HG03521 (cell line): ENCODE measurements around the gene TPX2.

Experiments
- ATAC-seq: cut with Tn5 transposase; IDR thresholded peaks from one replicate; pipeline ENCODE4 v1.9.1; 2021; ENCODE audit warnings: mild to moderate bottlenecking, moderate library complexity; ENCODE audit not compliant: unreplicated experiment

The TPX2 gene

GRCh38 chr20:31829731-31830130 is 90.6 kb downstream of the TPX2 start:
- no peak for ATAC-seq

- no peak for ATAC-seq
These were observed 91.4 kb downstream of the TPX2 start for GRCh38 chr20:31830406-31830981.

GRCh38 chr20:31831211-31831610 is 92.1 kb downstream of the TPX2 start:
- no peak for ATAC-seq

GRCh38 chr20:31831771-31832306 is 92.7 kb downstream of the TPX2 start:
- no peak for ATAC-seq

- no peak for ATAC-seq
These were observed 94.2 kb downstream of the TPX2 start for GRCh38 chr20:31833130-31833930.

- no peak for ATAC-seq
These were observed 94.9 kb downstream of the TPX2 start for GRCh38 chr20:31833931-31834521.

GRCh38 chr20:31835554-31835953 is 96.5 kb downstream of the TPX2 start:
- no peak for ATAC-seq

GRCh38 chr20:31835977-31836852 is 97.1 kb downstream of the TPX2 start:
- ATAC-seq = peak; percentile 48

GRCh38 chr20:31836853-31837608 is 97.9 kb downstream of the TPX2 start:
- no peak for ATAC-seq

GRCh38 chr20:31837896-31838397 is 98.9 kb downstream of the TPX2 start:
- no peak for ATAC-seq

GRCh38 chr20:31838646-31839292 is 99.7 kb downstream of the TPX2 start:
- ATAC-seq = no peak

- no peak for ATAC-seq
These were observed 100.8 kb downstream of the TPX2 start for GRCh38 chr20:31839782-31840487.

- no peak for ATAC-seq
These were observed 102.1 kb downstream of the TPX2 start for GRCh38 chr20:31840906-31841816.

- ATAC-seq = no peak
These were observed 102.8 kb downstream of the TPX2 start for GRCh38 chr20:31841928-31842327.

GRCh38 chr20:31842471-31843157 is 103.5 kb downstream of the TPX2 start:
- ATAC-seq = no peak

- no peak for ATAC-seq
These were observed 104.2 kb downstream of the TPX2 start for GRCh38 chr20:31843288-31843687.

GRCh38 chr20:31843881-31844280 is 104.8 kb downstream of the TPX2 start:
- ATAC-seq = no peak
